HG03342 (cell line): ENCODE data around the gene ADORA1.

Source experiments
- ATAC-seq: cut with Tn5 transposase; IDR thresholded peaks from one replicate; pipeline ENCODE4 v1.9.1; 2021; ENCODE audit warnings: mild to moderate bottlenecking, moderate library complexity; ENCODE audit not compliant: unreplicated experiment

ADORA1 gene

GRCh38 chr1:203120325-203121153 lies 7.0 kb upstream of the ADORA1 start:
- no peak for ATAC-seq

- ATAC-seq, result no peak
Observed at GRCh38 chr1:203121186-203122015, 6.1 kb upstream of the ADORA1 start.

- no peak for ATAC-seq
Observed at GRCh38 chr1:203122159-203122558, 5.4 kb upstream of the ADORA1 start.

- no peak for ATAC-seq
Observed at GRCh38 chr1:203124011-203124410, 3.5 kb upstream of the ADORA1 start.

- no peak for ATAC-seq
Observed at GRCh38 chr1:203124546-203125317, 2.8 kb upstream of the ADORA1 start.

GRCh38 chr1:203126151-203126865 lies 1.2 kb upstream of the ADORA1 start:
- no peak for ATAC-seq

- ATAC-seq, result no peak
Observed at GRCh38 chr1:203126866-203127665, 460 bp upstream of the ADORA1 start.

- no peak for ATAC-seq
Observed at GRCh38 chr1:203128431-203128715, 847 bp downstream of the ADORA1 start.

GRCh38 chr1:203128716-203129500 lies 1.4 kb downstream of the ADORA1 start:
- no peak for ATAC-seq

- no peak for ATAC-seq
Observed at GRCh38 chr1:203129501-203130231, 2.1 kb downstream of the ADORA1 start.

GRCh38 chr1:203130358-203130985 lies 2.9 kb downstream of the ADORA1 start:
- no peak for ATAC-seq

- ATAC-seq, result no peak
Observed at GRCh38 chr1:203131548-203132200, 4.1 kb downstream of the ADORA1 start.

GRCh38 chr1:203133970-203134725 lies 6.6 kb downstream of the ADORA1 start:
- ATAC-seq, result no peak

- no peak for ATAC-seq
Observed at GRCh38 chr1:203135636-203136305, 8.2 kb downstream of the ADORA1 start.

- no peak for ATAC-seq
Observed at GRCh38 chr1:203136409-203137042, 9.0 kb downstream of the ADORA1 start.

- ATAC-seq, result no peak
Observed at GRCh38 chr1:203137324-203137723, 9.8 kb downstream of the ADORA1 start.
